Caco-2 (cell line): ENCODE measurements around the gene NF2. TPM values are rescaled to one million over a fixed set of nuclear protein-coding genes. Genes with fewer than 3 reads are reported as not detected.

Source experiments
- BruUV-seq: library from RNA; stranded (reverse); fragments of 400-500 nt; replicated peaks from 2 replicates; lab custom pipeline; 2021; lab: Mats Ljungman, UMichigan
- CTCF ChIA-PET: fragments of 300-600 bp; sonication (Branson Sonifier 250); formaldehyde crosslinking; loops from one replicate; lab custom pipeline; 2022; ENCODE audit warnings: antibody characterized with exemption; lab: Charles Lee
- POLR2A ChIA-PET: fragments of 300-600 bp; sonication (Branson Sonifier 250); formaldehyde crosslinking; loops from one replicate; lab custom pipeline; 2022; ENCODE audit warnings: antibody characterized with exemption; lab: Charles Lee
- DNase-seq, 2 experiments: peaks; one replicate each; pipeline versions ENCODE4 v3.0.0 to v3.0.0-alpha.2; 2020 to 2022
- H3K27me3 ChIP-seq: replicated peaks from 2 replicates; pipeline ENCODE4 v1.6.0; 2011; ENCODE audit warnings: low read length; ENCODE audit not compliant: control insufficient read depth, insufficient read depth
- H3K36me3 ChIP-seq: 2 replicates; pipeline ENCODE4 v1.5.1; 2011; ENCODE audit warnings: low read length; ENCODE audit not compliant: control insufficient read depth, insufficient read depth
- H3K4me1 ChIP-seq: fragments of 250-450 bp; sonication (Bioruptor Pico); 2 replicates; pipeline ENCODE4 v1.5.1; 2020; ENCODE audit warnings: mild to moderate bottlenecking
- H3K4me3 ChIP-seq: 2 replicates; pipeline ENCODE4 v1.5.1; 2011; ENCODE audit warnings: low read depth, mild to moderate bottlenecking, control low read depth, low read length
- H3K9me3 ChIP-seq: fragments of 250-450 bp; sonication (Bioruptor Pico); 2 replicates; pipeline ENCODE4 v1.5.1; 2020; ENCODE audit warnings: mild to moderate bottlenecking, moderate library complexity
- H3K27ac Mint-ChIP-seq: one replicate; pipeline ENCODE4 v1.8.0; 2022; ENCODE audit warnings: mixed read lengths; ENCODE audit not compliant: unreplicated experiment
- H3K27me3 Mint-ChIP-seq: one replicate; pipeline ENCODE4 v1.8.0; 2022; ENCODE audit warnings: mixed read lengths; ENCODE audit not compliant: insufficient read depth, unreplicated experiment
- H3K36me3 Mint-ChIP-seq: one replicate; pipeline ENCODE4 v1.8.0; 2022; ENCODE audit warnings: mild to moderate bottlenecking, mixed read lengths; ENCODE audit not compliant: insufficient read depth, unreplicated experiment
- H3K4me1 Mint-ChIP-seq: one replicate; pipeline ENCODE4 v1.8.0; 2022; ENCODE audit warnings: low read depth, mixed read lengths; ENCODE audit not compliant: unreplicated experiment
- H3K4me3 Mint-ChIP-seq: one replicate; pipeline ENCODE4 v1.8.0; 2022; ENCODE audit warnings: mild to moderate bottlenecking, moderate library complexity, mixed read lengths; ENCODE audit not compliant: unreplicated experiment
- H3K9me3 Mint-ChIP-seq: one replicate; pipeline ENCODE4 v1.8.0; 2022; ENCODE audit warnings: mixed read lengths; ENCODE audit not compliant: unreplicated experiment
- intact Hi-C: fragments of 100-400 bp; cut with micrococcal nuclease; formaldehyde crosslinking; loops from one replicate; pipeline ENCODE4 v1.10.0; 2022; ENCODE audit not compliant: unreplicated experiment
- total RNA-seq: library from RNA; stranded (reverse); gene quantifications from 2 replicates; pipeline ENCODE4 v1.2.3, GENCODE V29; 2022
- TF ChIP-seq, protein P1 (sequence below), 2 experiments: fragments of 200-600 bp in 1 of 2; IDR thresholded peaks; 1 replicate in 1 of 2; 2 replicates in 1 of 2; pipeline versions ENCODE4 v1.5.1 to v1.8.0; 2011 to 2022; ENCODE audit warnings: antibody characterized with exemption in 1 of 2, control low read depth in 1 of 2, inconsistent platforms in 1 of 2, low read depth in 1 of 2, low read length in 1 of 2, mild to moderate bottlenecking in 1 of 2, moderate library complexity in 1 of 2; ENCODE audit not compliant: insufficient read depth in 1 of 2, severe bottlenecking in 1 of 2, unreplicated experiment in 1 of 2

The NF2 gene
- total RNA-seq, 1 experiment from 2014 or later = 53.2 TPM

- POLR2A ChIA-PET = no interaction called here
- no peak overlapping the region for H3K4me3 Mint-ChIP-seq
- H3K9me3 Mint-ChIP-seq = no peaks in the 10 kb centered on the region
- no peaks in the 10 kb centered on the region for H3K9me3 ChIP-seq
- no peak overlapping the region for H3K27ac Mint-ChIP-seq
- H3K27me3 Mint-ChIP-seq = no peaks in the 10 kb centered on the region
- no peaks in the 10 kb centered on the region for H3K36me3 Mint-ChIP-seq
- no peak for DNase-seq
- no peaks in the 10 kb centered on the region for H3K27me3 ChIP-seq
- peaks cover 56% of the 10 kb centered on the region for H3K4me1 ChIP-seq
- TF ChIP-seq, protein P1, sequence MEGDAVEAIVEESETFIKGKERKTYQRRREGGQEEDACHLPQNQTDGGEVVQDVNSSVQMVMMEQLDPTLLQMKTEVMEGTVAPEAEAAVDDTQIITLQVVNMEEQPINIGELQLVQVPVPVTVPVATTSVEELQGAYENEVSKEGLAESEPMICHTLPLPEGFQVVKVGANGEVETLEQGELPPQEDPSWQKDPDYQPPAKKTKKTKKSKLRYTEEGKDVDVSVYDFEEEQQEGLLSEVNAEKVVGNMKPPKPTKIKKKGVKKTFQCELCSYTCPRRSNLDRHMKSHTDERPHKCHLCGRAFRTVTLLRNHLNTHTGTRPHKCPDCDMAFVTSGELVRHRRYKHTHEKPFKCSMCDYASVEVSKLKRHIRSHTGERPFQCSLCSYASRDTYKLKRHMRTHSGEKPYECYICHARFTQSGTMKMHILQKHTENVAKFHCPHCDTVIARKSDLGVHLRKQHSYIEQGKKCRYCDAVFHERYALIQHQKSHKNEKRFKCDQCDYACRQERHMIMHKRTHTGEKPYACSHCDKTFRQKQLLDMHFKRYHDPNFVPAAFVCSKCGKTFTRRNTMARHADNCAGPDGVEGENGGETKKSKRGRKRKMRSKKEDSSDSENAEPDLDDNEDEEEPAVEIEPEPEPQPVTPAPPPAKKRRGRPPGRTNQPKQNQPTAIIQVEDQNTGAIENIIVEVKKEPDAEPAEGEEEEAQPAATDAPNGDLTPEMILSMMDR (IDR thresholded peaks at IDR 0.05; ENCODE audit: insufficient read depth in 1 of 2, low read depth in 1 of 2, low read length in 1 of 2, severe bottlenecking in 1 of 2, unreplicated experiment in 1 of 2) = no peak
- CTCF ChIA-PET = interaction anchor here (0.7 kb wide), 3 partner anchors 47 to 227 kb away, joined by 4 to 7 read pairs (median 4); no protein-coding TSS in a partner anchor
- intact Hi-C loops = no loop called here
- BruUV-seq = no TSS peak
- peaks cover 25% of the 10 kb centered on the region for H3K4me1 Mint-ChIP-seq
- no peak overlapping the region for H3K4me3 ChIP-seq
- H3K36me3 ChIP-seq = no peaks in the 10 kb centered on the region
Measured at GRCh38 chr22:29626497-29627195, 23.2 kb downstream of the NF2 start.

- Histone ChIP-seq H3K4me3 (no peak overlapping the region), H3K9me3 (no peaks in the 10 kb centered on the region), H3K4me1 (peaks cover 52% of the 10 kb centered on the region), H3K36me3 (no peaks in the 10 kb centered on the region), H3K27me3 (no peaks in the 10 kb centered on the region)
- Mint-ChIP-seq H3K9me3 (no peaks in the 10 kb centered on the region), H3K27me3 (no peaks in the 10 kb centered on the region), H3K27ac (no peak overlapping the region), H3K4me3 (no peak overlapping the region), H3K4me1 (peaks cover 20% of the 10 kb centered on the region), H3K36me3 (no peaks in the 10 kb centered on the region)
- TF ChIP-seq, protein P1 (IDR thresholded peaks at IDR 0.05; ENCODE audit: insufficient read depth in 1 of 2, low read depth in 1 of 2, low read length in 1 of 2, severe bottlenecking in 1 of 2, unreplicated experiment in 1 of 2) = no peak
- ChIA-PET POLR2A (no interaction called here), CTCF (no interaction called here)
- BruUV-seq = no TSS peak
- intact Hi-C loops = no loop called here
- no peak for DNase-seq
Measured at GRCh38 chr22:29627196-29627535, 23.7 kb downstream of the NF2 start.

DNA sequence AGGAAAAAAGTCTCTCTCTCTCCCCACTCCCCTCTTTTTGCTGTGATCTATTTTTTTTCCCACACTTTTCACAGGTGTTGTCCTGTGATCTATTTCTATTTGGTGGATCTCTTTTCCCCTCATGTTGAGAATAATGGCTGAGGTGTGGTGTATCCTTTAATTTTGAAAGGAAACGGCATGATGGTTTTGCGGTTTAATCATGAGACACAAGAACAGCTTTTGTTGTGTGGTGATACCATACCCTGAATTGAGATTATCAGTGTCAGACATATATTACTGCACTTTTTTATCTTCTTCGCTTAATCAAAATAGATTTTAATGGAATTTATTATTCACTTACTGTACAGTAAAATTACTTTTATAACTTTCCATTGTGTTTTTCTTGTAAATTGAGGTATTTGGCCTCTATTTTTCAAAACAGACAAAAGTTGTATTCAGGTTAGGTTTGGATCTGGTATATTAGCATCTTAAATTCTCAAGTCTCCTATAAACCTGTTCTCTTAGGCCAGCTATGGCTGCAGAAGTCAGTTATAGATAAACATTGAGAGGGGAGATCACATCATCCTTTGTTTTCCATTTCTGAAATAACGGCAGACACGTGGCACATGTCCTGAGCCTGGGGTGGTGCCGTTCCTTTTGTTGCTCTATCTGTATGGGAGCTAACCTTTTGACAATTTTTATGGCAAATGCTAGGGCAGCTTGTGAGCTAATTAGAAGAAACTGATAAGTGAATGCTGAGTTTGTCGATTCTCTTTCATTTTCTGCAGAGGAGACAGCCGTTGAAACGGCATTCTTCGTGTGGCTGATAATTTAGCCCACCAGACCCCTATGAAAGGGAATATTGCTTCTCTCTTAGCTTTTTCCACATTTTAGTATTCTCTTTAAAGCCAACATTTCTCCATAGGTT lies 25.8 kb downstream of the NF2 start:
- ChIA-PET POLR2A (no interaction called here), CTCF (interaction anchor here (1.1 kb wide), 1 partner anchor 76 kb away, joined by 3 read pairs; the partner anchor contains the start of gene THOC5)
- TF ChIP-seq, protein P1 (IDR thresholded peaks at IDR 0.05; ENCODE audit: insufficient read depth in 1 of 2, low read depth in 1 of 2, low read length in 1 of 2, severe bottlenecking in 1 of 2, unreplicated experiment in 1 of 2) = no peak

More for the DNA sequence above, 25.8 kb downstream of the NF2 start:
- peak overlapping the region; percentile 9 for H3K27ac Mint-ChIP-seq
- Histone ChIP-seq H3K9me3 (no peaks in the 10 kb centered on the region), H3K36me3 (no peaks in the 10 kb centered on the region), H3K4me1 (peaks cover 50% of the 10 kb centered on the region), H3K4me3 (no peak overlapping the region), H3K27me3 (no peaks in the 10 kb centered on the region)
- no peaks in the 10 kb centered on the region for H3K36me3 Mint-ChIP-seq
- no TSS peak for BruUV-seq
- H3K4me3 Mint-ChIP-seq = no peak overlapping the region
- intact Hi-C loops = no loop called here
- no peaks in the 10 kb centered on the region for H3K9me3 Mint-ChIP-seq
- H3K4me1 Mint-ChIP-seq = peaks cover 20% of the 10 kb centered on the region
- no peaks in the 10 kb centered on the region for H3K27me3 Mint-ChIP-seq
- DNase-seq = no peak
